T1000 (cell line): ENCODE results near the gene CTSA.
"Not testable (repeated sequence)": the region's sequence is repeated elsewhere in the genome, so short reads cannot be mapped to it uniquely, and the experiment has no call there.

Source experiments
- DNase-seq: peaks from one replicate; lab custom pipeline; 2025; ENCODE audit warnings: mixed read lengths; lab: John Stamatoyannopoulos, UW

The CTSA gene

DNA sequence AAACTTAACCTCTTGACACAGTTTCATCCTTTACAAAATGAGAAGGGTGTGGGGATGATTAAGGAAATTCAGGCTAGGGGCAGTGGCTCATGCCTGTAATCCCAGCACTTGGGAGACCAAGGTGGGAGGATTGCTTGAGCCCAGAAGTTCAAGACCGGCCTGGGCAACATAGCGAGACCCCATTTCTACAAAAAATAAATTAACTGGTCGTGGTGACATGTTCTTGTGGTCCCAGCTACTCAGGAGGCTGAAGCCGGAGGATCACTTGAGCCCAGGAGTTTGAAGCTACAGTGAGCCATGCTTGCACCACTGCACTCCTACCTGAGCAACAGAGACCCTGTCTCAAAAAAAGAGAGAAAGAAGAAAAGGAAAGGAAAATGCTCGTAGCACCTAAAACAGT lies 24.7 kb upstream of the CTSA start:
- DNase-seq: no peak

DNA sequence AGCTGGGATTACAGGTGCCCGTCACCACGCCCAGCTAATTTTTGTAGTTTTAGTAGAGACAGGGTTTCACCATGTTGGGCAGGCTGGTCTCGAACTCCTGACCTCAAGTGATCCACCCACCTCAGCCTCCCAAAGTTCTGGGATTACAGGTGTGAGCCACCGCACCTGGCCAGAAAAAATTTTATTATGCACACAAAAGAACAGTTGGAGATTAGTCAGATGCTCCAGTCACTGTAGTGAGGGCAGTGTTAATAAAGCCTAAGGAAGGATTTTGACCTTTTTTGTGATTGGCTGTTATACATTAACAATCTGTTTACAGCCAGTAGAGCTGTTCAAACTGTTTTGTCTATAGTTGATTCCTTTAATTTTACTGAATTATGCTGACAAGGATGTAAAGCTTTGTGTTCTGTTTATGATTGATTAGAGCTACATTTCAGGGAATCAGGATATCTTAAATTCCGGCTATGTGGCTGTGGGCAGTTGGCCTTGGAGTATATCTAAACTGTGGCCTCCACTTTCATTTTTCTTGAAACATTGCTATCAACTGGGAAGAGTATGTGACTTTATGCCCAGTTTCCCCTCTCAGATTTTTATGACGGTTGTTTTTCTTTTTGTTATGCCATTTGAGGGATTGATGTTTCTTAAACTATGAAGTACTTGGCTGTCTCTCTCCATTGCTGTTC lies 23.9 kb upstream of the CTSA start:
- no peak for DNase-seq

DNA sequence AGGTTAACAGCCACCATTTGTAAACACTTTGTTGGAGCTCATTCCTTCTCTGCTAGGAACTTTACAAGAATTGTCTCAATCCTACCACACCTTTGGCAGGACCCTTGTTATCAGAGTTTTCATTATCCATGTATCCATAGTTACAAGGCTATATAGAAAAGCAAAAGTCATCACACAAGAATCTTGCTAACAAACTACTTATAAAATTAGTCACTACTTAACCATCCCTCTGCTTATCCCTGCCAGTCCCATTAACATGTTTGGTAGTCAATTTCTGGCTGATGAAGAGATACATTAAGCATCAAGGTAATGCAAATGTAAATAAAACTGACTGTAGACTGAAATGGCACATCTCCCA lies 23.3 kb upstream of the CTSA start:
- DNase-seq: peak; percentile 37

DNA sequence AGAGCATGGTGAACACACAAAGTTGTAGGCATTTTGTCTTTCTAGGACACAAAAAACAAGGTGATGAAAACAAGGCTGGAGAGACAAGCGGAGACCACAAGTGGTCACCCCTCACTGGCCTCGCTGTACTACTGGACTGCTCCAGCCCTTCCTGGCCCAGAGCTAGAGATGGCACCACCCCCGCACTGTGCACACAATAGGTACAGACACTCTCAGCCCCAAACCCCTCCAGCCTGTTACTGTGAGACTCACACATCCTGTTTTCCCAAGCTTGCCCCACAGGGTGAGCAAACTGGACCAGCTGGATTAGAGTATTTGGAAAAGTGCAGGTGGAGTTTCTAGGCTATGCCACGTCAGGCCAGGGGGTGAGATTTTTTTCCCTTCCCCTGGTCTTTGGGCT lies 18.5 kb upstream of the CTSA start:
- no peak for DNase-seq

DNA sequence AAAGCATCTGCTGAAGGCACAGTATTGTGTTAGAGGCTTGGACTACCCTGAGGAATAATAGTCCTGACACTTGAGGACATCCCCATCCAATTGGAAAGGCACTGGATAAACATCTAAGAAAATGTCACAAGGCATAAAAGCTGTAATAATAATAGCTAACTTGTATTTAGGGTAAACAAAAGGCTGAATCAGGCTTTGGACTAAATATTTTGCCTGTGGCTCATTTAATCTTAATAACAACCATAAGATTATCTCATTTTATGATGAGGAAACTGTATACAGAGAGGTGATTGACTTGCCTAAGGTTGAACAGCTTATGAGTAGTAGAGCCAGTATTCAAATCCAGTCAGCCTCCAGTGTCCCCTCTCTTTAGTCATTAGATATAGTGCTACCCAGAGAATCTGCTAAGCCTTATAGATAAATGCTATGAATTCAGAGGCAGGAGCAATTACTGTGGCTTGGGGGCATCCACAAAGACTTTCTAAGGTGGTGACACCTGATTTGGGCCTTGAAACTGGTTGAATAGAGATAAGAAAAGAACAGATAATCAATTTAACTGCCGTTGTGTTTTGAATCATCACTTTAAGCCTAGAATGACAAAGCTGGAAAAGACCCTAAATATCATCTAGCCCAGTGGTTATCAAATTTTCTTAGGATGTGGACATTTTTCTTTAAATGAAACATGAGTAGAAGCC lies 17.6 kb upstream of the CTSA start:
- no peak for DNase-seq

DNA sequence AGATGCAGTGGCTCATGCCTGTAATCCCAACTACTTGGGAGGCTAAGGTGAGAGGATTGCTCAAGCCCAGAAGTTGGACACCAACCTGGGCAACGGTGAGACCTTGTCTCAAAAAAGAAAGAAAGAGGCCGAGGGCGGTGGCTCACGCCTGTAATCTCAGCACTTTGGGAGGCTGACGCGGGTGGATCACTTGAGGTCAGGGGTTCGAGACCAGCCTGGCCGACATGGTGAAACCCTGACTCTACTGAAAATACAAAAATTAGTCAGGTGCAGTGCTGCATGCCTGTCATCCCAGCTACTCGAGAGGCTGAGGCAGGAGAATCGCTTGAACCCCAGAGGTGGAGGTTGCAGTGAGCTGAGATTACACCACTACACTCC lies 17.0 kb upstream of the CTSA start:
- not testable (repeated sequence) for DNase-seq

DNA sequence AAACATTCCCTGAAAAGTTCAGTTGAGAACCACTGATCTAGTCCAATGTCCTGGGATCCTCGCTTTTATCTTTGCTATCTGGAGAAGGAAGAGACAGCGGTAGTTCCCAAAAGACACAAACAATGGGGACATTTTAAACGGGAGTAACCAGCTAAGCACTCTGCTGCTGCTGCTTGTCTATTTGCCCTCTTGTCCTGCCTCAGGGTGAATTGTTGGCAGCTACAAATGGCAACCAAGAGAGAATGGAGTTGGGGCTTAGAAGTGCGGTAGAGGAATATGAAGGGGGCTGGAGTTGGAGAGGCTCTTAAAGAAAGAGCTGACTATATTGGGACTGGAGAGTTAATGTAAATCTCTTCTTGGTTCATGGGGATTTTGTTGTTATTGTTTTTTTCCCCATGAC lies 16.6 kb upstream of the CTSA start:
- no peak for DNase-seq

DNA sequence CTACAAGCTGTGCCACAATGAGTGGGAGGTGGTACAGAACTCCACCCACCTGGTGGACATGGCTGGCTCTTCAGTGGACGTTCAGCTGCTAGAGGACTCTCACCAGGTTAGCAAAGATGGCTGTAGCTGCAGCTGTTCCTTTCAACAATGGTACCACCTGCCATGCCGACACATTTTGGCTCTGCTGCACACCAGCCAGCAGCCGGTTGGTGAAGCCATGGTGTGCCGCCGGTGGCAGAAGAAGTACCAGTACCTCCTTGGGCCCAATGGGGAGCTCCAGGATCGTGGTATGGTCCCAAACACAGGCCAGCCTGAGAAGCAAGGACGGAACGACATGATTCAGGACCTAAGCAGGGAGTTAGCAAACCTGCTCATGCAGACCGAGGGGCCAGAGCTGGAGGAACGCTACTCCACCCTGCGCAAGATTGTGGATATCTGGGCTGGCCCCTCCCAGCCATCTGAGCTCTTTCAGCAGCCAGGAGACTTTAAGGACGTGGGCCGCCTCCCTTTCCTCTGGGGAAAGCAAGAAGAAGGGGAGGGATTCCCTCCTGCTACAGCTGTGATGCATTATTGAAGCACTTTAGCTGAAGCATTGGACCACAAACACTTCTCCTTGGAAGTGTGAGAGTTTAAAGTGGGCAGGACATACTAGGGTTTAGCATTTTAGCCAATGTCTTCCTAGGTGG lies 12.9 kb upstream of the CTSA start:
- DNase-seq: no peak

DNA sequence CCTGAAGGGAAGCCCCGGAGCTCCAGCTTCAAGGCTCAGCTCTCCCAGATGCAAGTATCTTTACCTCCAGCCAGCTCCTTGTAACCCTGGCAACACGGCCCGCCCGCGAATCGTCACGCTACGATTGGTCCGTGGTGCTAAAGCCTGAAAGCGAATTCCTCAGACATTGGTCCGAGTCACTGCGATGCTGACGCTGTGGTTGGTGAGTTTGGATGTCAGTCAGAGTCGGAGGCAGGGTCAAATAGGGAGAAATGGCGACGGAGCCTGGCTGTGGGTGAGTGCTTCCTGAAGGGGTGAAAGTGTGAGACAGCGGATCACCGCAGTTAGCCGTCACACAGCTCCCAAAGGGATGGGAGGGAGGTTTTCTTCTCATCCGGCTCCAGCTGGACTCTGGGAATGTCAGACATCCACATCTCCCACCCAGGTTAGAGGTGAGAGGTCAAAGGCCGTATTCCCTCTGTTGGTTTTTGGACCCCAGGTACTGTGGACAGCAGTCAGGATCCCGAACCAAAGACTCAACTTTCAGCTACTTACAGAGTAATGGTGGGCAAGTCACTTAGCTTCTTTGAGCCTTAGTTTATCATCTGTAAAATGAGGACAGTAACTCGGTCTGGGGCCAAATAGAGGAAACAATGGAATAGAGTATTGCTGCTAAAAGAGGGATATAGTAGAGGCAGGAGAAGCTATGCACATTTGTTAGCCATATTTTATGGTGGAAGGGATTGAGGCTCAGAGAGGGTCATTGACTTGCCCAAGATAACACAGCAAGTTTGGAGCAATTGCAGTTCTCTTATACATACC lies 9.9 kb upstream of the CTSA start, which contains the start of gene ZSWIM1:
Gene ZSWIM1 (plus strand): TSS at position 240 of the 801 bp plus-strand sequence. CDS start 1,366 bp downstream, outside the sequence.
- DNase-seq: peak; percentile 100

DNA sequence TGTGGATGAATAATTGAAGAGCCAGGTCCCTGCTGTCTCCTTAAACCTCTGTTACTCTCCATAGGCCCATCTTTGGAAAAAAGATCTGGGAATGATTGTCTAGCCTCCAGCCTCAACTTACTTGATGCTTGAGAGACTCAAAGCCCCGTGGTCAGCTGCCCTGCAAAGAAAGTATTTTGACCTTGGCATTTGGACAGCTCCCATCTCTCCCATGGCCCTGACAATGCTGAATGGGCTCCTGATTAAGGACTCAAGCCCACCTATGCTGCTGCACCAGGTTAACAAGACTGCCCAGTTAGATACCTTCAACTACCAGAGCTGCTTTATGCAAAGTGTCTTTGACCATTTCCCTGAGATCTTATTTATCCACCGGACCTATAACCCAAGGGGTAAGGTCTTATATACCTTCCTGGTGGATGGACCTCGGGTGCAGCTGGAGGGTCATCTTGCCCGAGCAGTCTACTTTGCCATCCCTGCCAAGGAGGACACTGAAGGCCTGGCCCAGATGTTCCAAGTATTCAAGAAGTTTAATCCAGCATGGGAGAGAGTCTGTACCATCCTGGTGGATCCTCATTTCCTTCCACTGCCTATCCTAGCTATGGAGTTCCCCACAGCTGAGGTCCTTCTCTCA lies 8.6 kb upstream of the CTSA start:
- DNase-seq: no peak

DNA sequence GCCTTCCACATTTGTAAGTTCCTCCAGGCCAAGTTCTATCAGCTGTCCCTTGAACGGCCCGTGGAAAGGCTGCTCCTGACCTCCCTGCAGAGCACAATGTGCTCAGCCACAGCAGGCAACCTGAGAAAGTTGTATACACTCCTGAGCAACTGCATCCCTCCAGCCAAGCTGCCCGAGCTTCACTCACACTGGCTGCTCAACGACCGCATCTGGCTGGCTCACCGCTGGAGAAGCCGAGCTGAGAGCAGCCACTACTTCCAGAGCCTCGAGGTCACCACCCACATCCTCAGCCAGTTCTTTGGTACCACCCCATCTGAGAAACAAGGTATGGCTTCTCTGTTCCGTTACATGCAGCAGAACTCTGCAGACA lies 8.1 kb upstream of the CTSA start:
- no peak for DNase-seq

DNA sequence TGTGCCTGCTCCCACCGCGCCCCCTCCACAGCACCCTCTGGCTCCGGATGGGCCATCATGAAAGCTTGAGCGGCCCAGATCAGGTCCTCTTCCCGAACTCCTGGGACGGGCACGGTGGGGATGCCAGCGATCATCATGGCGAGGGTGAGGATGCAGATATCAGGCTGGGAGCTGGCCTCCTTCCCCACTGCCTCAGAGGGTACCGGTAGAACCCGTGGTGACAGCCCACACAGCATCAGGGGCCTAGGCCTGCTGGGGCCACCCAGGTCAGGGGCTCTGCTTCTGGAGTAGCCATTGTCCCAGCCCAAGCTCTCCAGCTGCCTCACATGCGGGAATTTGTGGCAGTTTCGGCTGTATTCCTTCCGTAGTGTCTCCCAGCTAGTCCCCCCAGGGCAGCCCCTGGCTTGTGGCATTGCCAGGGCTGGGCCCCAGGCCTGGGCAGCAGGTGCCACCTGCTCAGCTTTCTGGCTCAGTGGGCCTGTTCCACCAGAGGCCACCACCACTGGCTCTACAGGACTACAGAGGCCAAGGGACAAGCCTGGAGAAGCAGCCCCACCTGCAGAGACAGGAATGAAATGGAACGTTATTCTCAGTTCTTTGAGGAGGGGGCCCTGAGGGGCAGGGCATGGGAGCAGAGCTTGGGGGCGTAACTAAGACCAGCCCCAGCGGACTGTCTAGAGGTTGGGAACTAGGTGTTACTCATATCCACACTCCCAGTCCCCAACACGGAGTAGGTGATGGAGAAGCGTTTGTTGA lies 4.4 kb upstream of the CTSA start:
- DNase-seq: no peak

DNA sequence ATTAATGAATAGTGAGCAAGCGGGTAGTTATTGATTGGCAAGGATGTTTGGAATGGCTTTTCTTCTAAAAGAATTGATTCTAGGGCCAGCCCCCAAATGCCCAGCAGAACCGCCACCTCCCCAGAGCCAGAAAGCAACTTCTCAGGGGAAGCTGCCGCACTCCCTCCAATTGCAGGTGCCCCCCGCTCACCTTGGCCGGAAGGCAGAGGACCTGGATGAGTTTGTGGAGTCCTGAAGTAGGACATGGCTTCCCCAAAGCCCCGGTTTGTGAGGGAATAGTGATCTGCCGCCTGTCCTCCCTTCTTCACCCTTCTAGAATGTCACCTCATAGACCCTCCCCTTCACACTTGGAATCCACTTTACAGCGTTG lies 3.8 kb upstream of the CTSA start, which contains the start of gene SPATA25:
Gene SPATA25 (minus strand): TSS at position 277 of the 370 bp plus-strand sequence. CDS start 32 bp downstream, at position 245.
- no peak for DNase-seq

DNA sequence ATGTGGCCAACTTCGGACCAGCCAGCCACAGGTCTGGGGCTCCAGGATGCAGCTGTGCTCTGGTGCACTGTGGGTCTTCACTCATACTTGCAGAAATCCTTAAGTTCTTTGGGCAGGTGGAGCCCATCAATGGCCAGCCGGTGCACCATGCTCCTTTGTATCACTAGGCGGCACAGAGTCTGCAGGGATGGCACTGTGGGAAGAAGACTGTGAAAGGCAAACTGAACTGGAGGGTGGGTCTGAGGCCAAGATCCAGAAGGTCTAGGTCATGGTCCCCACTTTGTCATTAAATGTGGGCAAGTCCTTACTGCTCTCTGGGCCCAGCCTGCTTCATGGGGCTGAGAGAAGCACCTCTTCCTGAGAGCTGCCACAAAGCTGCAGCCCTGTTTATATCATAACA lies 2.5 kb upstream of the CTSA start:
- DNase-seq: no peak

DNA sequence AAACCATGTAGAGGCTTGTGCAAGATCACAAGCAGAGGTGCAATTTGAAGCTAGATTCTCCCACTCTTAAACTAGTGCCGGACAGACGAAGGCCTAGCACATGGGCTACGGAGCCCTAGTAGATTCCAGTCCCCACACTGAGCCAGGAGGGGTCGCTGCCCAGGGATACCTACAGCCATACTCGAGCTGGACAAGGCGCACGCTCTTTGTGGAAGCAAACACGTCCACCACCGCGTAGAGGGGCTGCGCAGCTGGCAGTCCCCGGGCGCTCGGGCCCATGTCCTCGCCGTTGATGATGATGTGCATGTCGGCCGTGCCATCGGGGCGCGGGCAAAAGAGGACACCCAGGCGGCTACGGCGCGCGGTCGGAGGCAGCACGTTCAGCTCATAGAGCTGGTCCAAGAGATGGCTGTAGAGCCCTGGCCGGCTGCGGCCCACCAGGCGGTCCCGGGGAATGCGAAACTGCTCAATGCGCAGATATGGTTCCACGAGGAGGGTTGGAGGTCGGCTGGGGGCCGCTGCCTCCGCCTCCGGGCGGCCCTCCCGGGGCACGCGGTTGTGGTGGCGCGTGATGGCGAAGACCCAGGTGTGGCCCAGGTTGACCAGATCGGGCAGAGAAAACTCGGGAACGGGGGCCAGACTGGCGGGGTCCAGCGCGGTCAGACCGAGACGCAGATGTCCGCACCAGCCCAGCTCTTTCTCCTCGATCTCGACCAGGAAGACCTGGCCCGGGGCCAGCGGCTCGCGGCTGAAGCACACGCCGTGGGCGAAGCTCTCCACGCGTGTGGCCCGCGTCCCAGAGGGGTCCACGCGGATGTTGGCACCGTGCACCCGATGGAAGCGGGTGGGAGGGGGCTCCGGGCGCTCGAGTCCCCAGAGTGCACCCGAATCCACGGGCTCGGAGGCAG lies 804 bp upstream of the CTSA start:
- DNase-seq: no peak

DNA sequence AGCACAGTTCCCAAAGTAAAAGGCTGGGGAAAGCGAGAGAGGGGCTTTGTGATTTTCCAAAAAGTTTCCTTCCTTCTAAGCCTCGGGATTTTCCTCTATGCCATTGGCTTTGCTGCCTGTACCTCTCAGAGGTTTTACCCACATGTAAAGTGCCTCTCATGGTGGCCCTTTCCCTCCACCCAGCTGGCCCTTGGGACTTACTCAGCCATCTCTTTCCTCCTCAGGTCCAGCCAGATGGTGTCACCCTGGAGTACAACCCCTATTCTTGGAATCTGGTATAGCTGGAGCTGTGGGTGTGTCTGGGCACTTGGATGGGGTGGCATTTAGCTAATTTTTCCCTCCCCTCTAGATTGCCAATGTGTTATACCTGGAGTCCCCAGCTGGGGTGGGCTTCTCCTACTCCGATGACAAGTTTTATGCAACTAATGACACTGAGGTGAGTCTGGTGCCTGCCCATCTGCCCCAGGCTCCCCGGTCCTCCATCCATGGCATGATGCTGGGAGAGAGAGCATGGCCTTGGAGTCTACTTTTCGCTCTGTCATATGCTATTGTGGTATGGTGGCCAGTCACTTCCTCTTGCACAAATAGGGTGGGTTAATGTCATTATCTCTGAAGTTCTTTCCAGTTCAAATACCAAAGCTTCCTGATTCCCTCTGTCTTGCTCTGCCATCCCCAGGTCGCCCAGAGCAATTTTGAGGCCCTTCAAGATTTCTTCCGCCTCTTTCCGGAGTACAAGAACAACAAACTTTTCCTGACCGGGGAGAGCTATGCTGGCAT lies 1.1 kb downstream of the CTSA start:
- no peak for DNase-seq

DNA sequence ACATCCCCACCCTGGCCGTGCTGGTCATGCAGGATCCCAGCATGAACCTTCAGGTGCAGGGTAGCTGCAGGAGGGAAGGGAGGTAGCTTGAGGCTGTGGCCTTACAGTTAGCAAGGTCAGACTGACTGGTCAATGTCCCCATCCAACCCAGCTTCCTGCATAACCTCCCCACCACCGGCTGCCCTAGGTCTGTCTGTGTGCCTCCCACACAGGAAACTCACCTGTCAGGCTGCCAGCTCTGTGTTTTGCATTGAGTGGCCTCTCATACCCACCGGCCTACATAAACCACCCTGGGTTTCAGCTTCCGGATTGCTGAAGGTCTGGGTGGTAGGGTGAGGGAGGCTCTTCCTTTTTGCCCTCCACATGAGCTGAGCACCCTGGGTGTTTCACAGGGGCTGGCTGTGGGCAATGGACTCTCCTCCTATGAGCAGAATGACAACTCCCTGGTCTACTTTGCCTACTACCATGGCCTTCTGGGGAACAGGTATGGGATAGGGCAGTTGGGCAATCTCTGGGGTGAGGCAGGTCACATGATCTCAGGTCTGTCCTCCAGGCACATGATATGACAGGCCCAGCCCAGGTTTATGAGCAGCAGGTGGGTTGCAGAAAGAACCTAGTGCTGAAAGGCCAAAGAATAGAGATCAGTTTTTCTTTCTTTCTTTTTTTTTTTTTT lies 1.8 kb downstream of the CTSA start:
- DNase-seq: no peak

DNA sequence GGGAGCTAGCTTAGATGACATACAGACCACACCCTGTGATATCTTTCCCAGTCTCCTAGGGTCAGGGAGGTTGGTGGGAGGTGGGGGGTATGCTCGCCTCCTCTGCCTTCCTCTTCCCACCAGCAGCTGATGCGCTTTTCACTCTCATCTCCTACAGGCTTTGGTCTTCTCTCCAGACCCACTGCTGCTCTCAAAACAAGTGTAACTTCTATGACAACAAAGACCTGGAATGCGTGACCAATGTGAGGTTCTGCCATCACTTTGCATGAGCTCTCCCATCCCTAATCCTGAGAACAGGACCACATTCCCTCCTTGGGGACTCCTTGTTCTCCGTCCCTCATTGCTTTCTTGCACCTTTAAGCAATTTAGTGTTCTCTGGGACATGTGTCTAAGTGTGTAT lies 2.7 kb downstream of the CTSA start:
- no peak for DNase-seq

DNA sequence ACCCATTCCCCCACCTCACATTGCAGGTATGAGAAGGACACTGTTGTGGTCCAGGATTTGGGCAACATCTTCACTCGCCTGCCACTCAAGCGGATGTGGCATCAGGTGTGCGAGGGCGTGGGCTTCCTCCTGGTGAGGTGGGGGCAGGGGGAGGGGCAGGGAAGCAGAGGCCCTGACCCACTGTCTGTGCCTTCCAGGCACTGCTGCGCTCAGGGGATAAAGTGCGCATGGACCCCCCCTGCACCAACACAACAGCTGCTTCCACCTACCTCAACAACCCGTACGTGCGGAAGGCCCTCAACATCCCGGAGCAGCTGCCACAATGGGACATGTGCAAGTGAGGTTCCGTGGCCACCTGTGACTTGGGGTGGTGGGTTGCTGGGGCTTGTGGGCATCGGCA lies 3.7 kb downstream of the CTSA start:
- no peak for DNase-seq
